ENCODE results near the gene HSPBAP1.

The HSPBAP1 gene

DNA sequence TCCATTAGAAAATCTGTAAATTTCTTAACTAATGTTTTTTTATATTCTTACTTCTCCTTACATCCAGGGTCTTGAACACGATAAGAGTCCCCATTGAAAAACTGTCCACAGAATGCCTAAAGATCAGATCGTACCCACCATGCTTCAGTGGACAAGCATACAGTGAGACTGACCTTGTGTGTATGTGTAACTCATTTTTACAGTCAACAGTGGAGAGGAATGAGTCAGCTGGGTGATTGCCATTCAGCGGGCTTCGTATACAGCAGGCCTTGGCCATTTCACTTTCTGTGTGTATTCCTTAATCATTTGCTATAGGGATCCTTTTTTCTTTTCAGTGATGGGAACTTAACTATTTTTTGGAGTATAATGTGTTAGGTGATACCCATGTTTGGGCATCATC lies 102.4 kb downstream of the HSPBAP1 start:
- H3K9me3 ChIP-seq (ENCODE audit: control insufficient read depth, low read length), result no peaks in the 10 kb centered on the region
- H3K27me3 ChIP-seq (replicated peaks; ENCODE audit: control insufficient read depth, insufficient read depth, low read length, poor library complexity, severe bottlenecking), result no peaks in the 10 kb centered on the region
- no peaks in the 10 kb centered on the region for H3K4me1 ChIP-seq (ENCODE audit: control insufficient read depth, insufficient read depth, low read length, poor library complexity, severe bottlenecking)
- no peak for DNase-seq
- H3K4me3 ChIP-seq (ENCODE audit: insufficient read depth, low read depth, low read length, poor library complexity, severe bottlenecking), result no peak overlapping the region
- no peak overlapping the region for H3K27ac ChIP-seq (ENCODE audit: insufficient read depth, low read length, poor library complexity, severe bottlenecking)
- H3K36me3 ChIP-seq (ENCODE audit: control insufficient read depth, insufficient read depth, low read length), result peaks cover 41% of the 10 kb centered on the region

DNA sequence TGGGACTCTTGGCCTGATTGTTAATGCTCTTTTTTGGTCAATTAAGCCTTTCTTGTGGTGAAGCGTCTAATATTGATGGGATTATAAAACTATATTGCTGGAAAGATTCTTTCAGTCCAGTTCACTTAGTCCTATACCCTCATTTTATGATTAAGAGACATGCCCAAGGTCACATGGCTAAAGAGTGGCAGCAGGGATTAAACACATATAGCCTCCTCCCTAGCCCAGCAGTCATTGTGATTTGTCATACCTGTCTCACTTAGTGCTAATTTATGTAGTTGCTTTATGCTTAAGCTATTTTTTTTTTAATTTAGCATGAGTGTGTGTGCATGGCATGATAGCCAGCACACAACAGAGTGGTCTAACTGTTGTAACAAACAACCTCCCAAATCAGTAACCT lies 103.5 kb downstream of the HSPBAP1 start:
- no peak for DNase-seq
- Histone ChIP-seq H3K4me1 (ENCODE audit: control insufficient read depth, insufficient read depth, low read length, poor library complexity, severe bottlenecking) (no peaks in the 10 kb centered on the region), H3K27me3 (replicated peaks; ENCODE audit: control insufficient read depth, insufficient read depth, low read length, poor library complexity, severe bottlenecking) (no peaks in the 10 kb centered on the region), H3K36me3 (ENCODE audit: control insufficient read depth, insufficient read depth, low read length) (peaks cover 36% of the 10 kb centered on the region), H3K9me3 (ENCODE audit: control insufficient read depth, low read length) (no peaks in the 10 kb centered on the region), H3K27ac (ENCODE audit: insufficient read depth, low read length, poor library complexity, severe bottlenecking) (no peak overlapping the region), H3K4me3 (ENCODE audit: insufficient read depth, low read depth, low read length, poor library complexity, severe bottlenecking) (no peak overlapping the region)
